GM23338 (cell line): ENCODE measurements around the gene HBA1. TPM values are rescaled to one million over a fixed set of nuclear protein-coding genes. Genes with fewer than 3 reads are reported as not detected.

Source experiments
- ATAC-seq: fragments of 200-7000 bp; cut with Tn5 transposase; 3 replicates; pipeline ENCODE4 v1.9.1; 2020
- DNase-seq: peaks from one replicate; pipeline ENCODE4 v3.0.0-alpha.2; 2015; ENCODE audit warnings: low spot score
- H2AFZ ChIP-seq: fragments of 200-600 bp; sonication (generic); 2 replicates; pipeline ENCODE4 v1.8.0; 2016; ENCODE audit warnings: antibody characterized with exemption, mild to moderate bottlenecking, moderate library complexity
- H3F3A ChIP-seq: fragments of 200-600 bp; sonication (generic); replicated peaks from 2 replicates; pipeline ENCODE4 v1.8.0; 2017; ENCODE audit warnings: antibody characterized with exemption, mixed run types, low read depth
- H3K27ac ChIP-seq: fragments of 200-600 bp; sonication (generic); 2 replicates; pipeline ENCODE4 v1.6.1; 2016; ENCODE audit warnings: low read depth
- H3K27me3 ChIP-seq: fragments of 200-600 bp; sonication (generic); 2 replicates; pipeline ENCODE4 v1.8.0; 2016; ENCODE audit warnings: mild to moderate bottlenecking, mixed run types, moderate library complexity; ENCODE audit not compliant: insufficient read depth
- H3K36me3 ChIP-seq: fragments of 200-600 bp; sonication (generic); 2 replicates; pipeline ENCODE4 v1.8.0; 2016; ENCODE audit warnings: mild to moderate bottlenecking; ENCODE audit not compliant: insufficient read depth
- H3K4me1 ChIP-seq: fragments of 200-600 bp; sonication (generic); 2 replicates; pipeline ENCODE4 v1.8.0; 2016; ENCODE audit warnings: mild to moderate bottlenecking, moderate library complexity; ENCODE audit not compliant: insufficient read depth
- H3K4me2 ChIP-seq: fragments of 200-600 bp; sonication (generic); 2 replicates; pipeline ENCODE4 v1.7.1; 2017; ENCODE audit warnings: mixed run types
- H3K4me3 ChIP-seq: fragments of 200-600 bp; sonication (generic); 2 replicates; pipeline ENCODE4 v1.6.1; 2016; ENCODE audit warnings: mixed run types
- H3K79me2 ChIP-seq: fragments of 200-600 bp; sonication (generic); replicated peaks from 2 replicates; pipeline ENCODE4 v1.8.0; 2017; ENCODE audit warnings: mild to moderate bottlenecking; ENCODE audit not compliant: insufficient read depth
- H3K9me2 ChIP-seq: fragments of 200-600 bp; sonication (generic); 2 replicates; pipeline ENCODE4 v1.8.0; 2017; ENCODE audit not compliant: insufficient read depth
- H4K20me1 ChIP-seq: fragments of 200-600 bp; sonication (generic); replicated peaks from 2 replicates; pipeline ENCODE4 v1.8.0; 2017; ENCODE audit warnings: mild to moderate bottlenecking; ENCODE audit not compliant: insufficient read depth
- H3K27ac Mint-ChIP-seq: 2 replicates; pipeline ENCODE4 v1.8.0; 2020; ENCODE audit warnings: inconsistent platforms, mild to moderate bottlenecking, moderate library complexity, mixed read lengths
- H3K27me3 Mint-ChIP-seq: 3 replicates; pipeline ENCODE4 v1.8.0; 2022; ENCODE audit warnings: low read depth, mild to moderate bottlenecking, moderate library complexity, mixed read lengths, inconsistent platforms; ENCODE audit not compliant: insufficient read depth, poor library complexity
- H3K36me3 Mint-ChIP-seq: 3 replicates; pipeline ENCODE4 v1.8.0; 2021; ENCODE audit warnings: low read depth, mild to moderate bottlenecking, inconsistent platforms, moderate library complexity, mixed read lengths
- H3K4me1 Mint-ChIP-seq: 3 replicates; pipeline ENCODE4 v1.8.0; 2020; ENCODE audit warnings: mild to moderate bottlenecking, inconsistent platforms, mixed read lengths
- H3K4me3 Mint-ChIP-seq: 3 replicates; pipeline ENCODE4 v1.8.0; 2021; ENCODE audit warnings: moderate library complexity, mild to moderate bottlenecking, inconsistent platforms, mixed read lengths
- H3K9me3 Mint-ChIP-seq: 3 replicates; pipeline ENCODE4 v1.8.0; 2020; ENCODE audit warnings: moderate library complexity, mild to moderate bottlenecking, inconsistent platforms, mixed read lengths
- CREB1 ChIP-seq: fragments of 250-450 bp; sonication (Bioruptor Pico); IDR thresholded peaks from 2 replicates; pipeline ENCODE4 v1.5.0; 2020; ENCODE audit warnings: low read depth, mild to moderate bottlenecking, moderate library complexity
- CTCF ChIP-seq, 2 experiments: fragments of 200-600 bp in 1 of 2; sonication (generic) in 1 of 2; conservative IDR thresholded peaks; 2 replicates each; pipeline versions ENCODE4 v1.5.1 to v1.6.1; 2016 to 2017; ENCODE audit warnings: antibody characterized with exemption in 2 of 2, low read depth in 2 of 2, mild to moderate bottlenecking in 2 of 2, moderate library complexity in 1 of 2
- EZH2 ChIP-seq: fragments of 200-600 bp; sonication (generic); IDR thresholded peaks from one replicate; pipeline ENCODE4 v1.8.0; 2017; ENCODE audit warnings: antibody characterized with exemption, mild to moderate bottlenecking, low read depth; ENCODE audit not compliant: unreplicated experiment
- EZH2phosphoT487 ChIP-seq: fragments of 200-600 bp; sonication (generic); IDR thresholded peaks from one replicate; pipeline ENCODE4 v1.8.1; 2018; ENCODE audit warnings: antibody characterized with exemption; ENCODE audit not compliant: unreplicated experiment
- JUNB ChIP-seq: IDR thresholded peaks from one replicate; pipeline ENCODE4 v1.6.1; 2016; ENCODE audit warnings: antibody characterized with exemption; ENCODE audit not compliant: unreplicated experiment
- NANOG ChIP-seq: IDR thresholded peaks from 2 replicates; pipeline ENCODE4 v1.6.1; 2016; ENCODE audit warnings: antibody characterized with exemption, borderline replicate concordance
- POLR2AphosphoS5 ChIP-seq: IDR thresholded peaks from 2 replicates; pipeline ENCODE4 v1.6.1; 2016; ENCODE audit warnings: antibody characterized with exemption, low read depth
- REST ChIP-seq: IDR thresholded peaks from one replicate; pipeline ENCODE4 v1.6.1; 2018; ENCODE audit warnings: antibody characterized with exemption; ENCODE audit not compliant: unreplicated experiment
- STAT1 ChIP-seq: IDR thresholded peaks from one replicate; pipeline ENCODE4 v1.6.1; 2016; ENCODE audit warnings: antibody characterized with exemption; ENCODE audit not compliant: unreplicated experiment
- ZNF114 ChIP-seq: fragments of 250-450 bp; sonication (Bioruptor Pico); IDR thresholded peaks from 2 replicates; pipeline ENCODE4 v1.5.0; 2020; ENCODE audit warnings: mild to moderate bottlenecking, moderate library complexity
- ZNF331 ChIP-seq: fragments of 250-450 bp; sonication (Bioruptor Pico); IDR thresholded peaks from 2 replicates; pipeline ENCODE4 v1.5.0; 2020; ENCODE audit warnings: low read depth, mild to moderate bottlenecking, moderate library complexity
- polyA plus RNA-seq: library from polyadenylated mRNA; unstranded; fragments of >200 nt; fragmentation: Nextera tagmentation; extraction: Ambion mirVana; gene quantifications from 2 replicates; pipeline ENCODE4 v1.2.1, GENCODE V29; 2016
- total RNA-seq: library from RNA; depleted of rRNA; stranded (reverse); fragments of >200 nt; shearing (Covaris generic); gene quantifications from 2 replicates; pipeline ENCODE4 v1.2.3, GENCODE V29; 2014
- TF ChIP-seq, protein P1 (sequence below): IDR thresholded peaks from 2 replicates; pipeline ENCODE4 v1.6.1; 2016; ENCODE audit warnings: antibody characterized with exemption
- TF ChIP-seq, protein P2 (sequence below): fragments of 250-450 bp; sonication (Bioruptor Pico); IDR thresholded peaks from 2 replicates; pipeline ENCODE4 v1.5.0; 2020; ENCODE audit warnings: mild to moderate bottlenecking, moderate library complexity

Gene HBA1
- total and polyA plus RNA-seq, 2 experiments from 2014 or later, result 6.7 TPM; not detected in 1

DNA sequence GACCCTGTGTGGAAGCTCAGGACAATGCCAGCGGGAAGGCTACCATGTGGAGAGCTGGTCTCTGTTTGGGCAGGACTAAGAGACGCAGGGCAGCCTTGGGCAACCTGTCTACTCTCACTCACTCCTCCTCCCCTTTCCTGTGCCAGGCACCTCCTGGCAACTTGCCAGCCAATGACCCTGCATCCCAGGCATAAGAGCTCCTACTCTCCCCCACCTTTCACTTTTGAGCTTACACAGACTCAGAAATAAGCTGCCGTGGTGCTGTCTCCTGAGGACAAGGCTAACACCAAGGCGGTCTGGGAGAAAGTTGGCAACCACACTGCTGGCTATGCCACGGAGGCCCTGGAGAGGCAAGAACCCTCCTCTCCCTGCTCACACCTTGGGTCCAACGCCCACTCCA, 8.1 kb upstream of the HBA1 start:
- peaks cover 9% of the 10 kb centered on the region for H3F3A ChIP-seq
- peaks cover 43% of the 10 kb centered on the region for H3K4me1 ChIP-seq
- H3K27ac ChIP-seq, result no peak overlapping the region
- H3K27me3 ChIP-seq, result peaks cover 74% of the 10 kb centered on the region
- Mint-ChIP-seq H3K27ac (no peak overlapping the region), H3K27me3 (peaks cover 73% of the 10 kb centered on the region), H3K4me1 (peaks cover 37% of the 10 kb centered on the region), H3K4me3 (no peak overlapping the region), H3K36me3 (no peaks in the 10 kb centered on the region), H3K9me3 (no peaks in the 10 kb centered on the region)
- H2AFZ ChIP-seq, result no peak overlapping the region
- H3K9me2 ChIP-seq, result no peaks in the 10 kb centered on the region
- no peak overlapping the region for H3K4me2 ChIP-seq
- TF ChIP-seq ZNF114 (CRISPR knock-in tag), result no peak
- TF ChIP-seq, protein P1, sequence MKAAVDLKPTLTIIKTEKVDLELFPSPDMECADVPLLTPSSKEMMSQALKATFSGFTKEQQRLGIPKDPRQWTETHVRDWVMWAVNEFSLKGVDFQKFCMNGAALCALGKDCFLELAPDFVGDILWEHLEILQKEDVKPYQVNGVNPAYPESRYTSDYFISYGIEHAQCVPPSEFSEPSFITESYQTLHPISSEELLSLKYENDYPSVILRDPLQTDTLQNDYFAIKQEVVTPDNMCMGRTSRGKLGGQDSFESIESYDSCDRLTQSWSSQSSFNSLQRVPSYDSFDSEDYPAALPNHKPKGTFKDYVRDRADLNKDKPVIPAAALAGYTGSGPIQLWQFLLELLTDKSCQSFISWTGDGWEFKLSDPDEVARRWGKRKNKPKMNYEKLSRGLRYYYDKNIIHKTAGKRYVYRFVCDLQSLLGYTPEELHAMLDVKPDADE, result no peak
- no peak for TF ChIP-seq STAT1
- TF ChIP-seq CREB1 (CRISPR knock-in tag), result no peak
- no peak for TF ChIP-seq EZH2
- TF ChIP-seq, protein P2, sequence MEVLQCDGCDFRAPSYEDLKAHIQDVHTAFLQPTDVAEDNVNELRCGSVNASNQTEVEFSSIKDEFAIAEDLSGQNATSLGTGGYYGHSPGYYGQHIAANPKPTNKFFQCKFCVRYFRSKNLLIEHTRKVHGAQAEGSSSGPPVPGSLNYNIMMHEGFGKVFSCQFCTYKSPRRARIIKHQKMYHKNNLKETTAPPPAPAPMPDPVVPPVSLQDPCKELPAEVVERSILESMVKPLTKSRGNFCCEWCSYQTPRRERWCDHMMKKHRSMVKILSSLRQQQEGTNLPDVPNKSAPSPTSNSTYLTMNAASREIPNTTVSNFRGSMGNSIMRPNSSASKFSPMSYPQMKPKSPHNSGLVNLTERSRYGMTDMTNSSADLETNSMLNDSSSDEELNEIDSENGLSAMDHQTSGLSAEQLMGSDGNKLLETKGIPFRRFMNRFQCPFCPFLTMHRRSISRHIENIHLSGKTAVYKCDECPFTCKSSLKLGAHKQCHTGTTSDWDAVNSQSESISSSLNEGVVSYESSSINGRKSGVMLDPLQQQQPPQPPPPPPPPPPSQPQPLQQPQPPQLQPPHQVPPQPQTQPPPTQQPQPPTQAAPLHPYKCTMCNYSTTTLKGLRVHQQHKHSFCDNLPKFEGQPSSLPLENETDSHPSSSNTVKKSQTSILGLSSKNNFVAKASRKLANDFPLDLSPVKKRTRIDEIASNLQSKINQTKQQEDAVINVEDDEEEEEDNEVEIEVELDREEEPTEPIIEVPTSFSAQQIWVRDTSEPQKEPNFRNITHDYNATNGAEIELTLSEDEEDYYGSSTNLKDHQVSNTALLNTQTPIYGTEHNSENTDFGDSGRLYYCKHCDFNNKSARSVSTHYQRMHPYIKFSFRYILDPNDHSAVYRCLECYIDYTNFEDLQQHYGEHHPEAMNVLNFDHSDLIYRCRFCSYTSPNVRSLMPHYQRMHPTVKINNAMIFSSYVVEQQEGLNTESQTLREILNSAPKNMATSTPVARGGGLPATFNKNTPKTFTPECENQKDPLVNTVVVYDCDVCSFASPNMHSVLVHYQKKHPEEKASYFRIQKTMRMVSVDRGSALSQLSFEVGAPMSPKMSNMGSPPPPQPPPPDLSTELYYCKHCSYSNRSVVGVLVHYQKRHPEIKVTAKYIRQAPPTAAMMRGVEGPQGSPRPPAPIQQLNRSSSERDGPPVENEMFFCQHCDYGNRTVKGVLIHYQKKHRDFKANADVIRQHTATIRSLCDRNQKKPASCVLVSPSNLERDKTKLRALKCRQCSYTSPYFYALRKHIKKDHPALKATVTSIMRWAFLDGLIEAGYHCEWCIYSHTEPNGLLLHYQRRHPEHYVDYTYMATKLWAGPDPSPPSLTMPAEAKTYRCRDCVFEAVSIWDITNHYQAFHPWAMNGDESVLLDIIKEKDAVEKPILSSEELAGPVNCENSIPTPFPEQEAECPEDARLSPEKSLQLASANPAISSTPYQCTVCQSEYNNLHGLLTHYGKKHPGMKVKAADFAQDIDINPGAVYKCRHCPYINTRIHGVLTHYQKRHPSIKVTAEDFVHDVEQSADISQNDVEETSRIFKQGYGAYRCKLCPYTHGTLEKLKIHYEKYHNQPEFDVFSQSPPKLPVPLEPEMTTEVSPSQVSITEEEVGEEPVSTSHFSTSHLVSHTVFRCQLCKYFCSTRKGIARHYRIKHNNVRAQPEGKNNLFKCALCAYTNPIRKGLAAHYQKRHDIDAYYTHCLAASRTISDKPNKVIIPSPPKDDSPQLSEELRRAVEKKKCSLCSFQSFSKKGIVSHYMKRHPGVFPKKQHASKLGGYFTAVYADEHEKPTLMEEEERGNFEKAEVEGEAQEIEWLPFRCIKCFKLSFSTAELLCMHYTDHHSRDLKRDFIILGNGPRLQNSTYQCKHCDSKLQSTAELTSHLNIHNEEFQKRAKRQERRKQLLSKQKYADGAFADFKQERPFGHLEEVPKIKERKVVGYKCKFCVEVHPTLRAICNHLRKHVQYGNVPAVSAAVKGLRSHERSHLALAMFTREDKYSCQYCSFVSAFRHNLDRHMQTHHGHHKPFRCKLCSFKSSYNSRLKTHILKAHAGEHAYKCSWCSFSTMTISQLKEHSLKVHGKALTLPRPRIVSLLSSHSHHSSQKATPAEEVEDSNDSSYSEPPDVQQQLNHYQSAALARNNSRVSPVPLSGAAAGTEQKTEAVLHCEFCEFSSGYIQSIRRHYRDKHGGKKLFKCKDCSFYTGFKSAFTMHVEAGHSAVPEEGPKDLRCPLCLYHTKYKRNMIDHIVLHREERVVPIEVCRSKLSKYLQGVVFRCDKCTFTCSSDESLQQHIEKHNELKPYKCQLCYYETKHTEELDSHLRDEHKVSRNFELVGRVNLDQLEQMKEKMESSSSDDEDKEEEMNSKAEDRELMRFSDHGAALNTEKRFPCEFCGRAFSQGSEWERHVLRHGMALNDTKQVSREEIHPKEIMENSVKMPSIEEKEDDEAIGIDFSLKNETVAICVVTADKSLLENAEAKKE, result no peak
- no peak for TF ChIP-seq CTCF (conservative IDR thresholded peaks at IDR 0.05; ENCODE audit: low read depth in 2 of 2)
- TF ChIP-seq ZNF331, result no peak
- TF ChIP-seq REST, result no peak
- no peak for TF ChIP-seq EZH2phosphoT487
- no peak for TF ChIP-seq NANOG
- TF ChIP-seq POLR2AphosphoS5, result no peak
- TF ChIP-seq JUNB, result no peak
- ATAC-seq (no peak), DNase-seq (no peak)
- H3K36me3 ChIP-seq, result no peaks in the 10 kb centered on the region
- no peaks in the 10 kb centered on the region for H3K79me2 ChIP-seq
- H3K4me3 ChIP-seq, result no peak overlapping the region
- no peaks in the 10 kb centered on the region for H4K20me1 ChIP-seq
